HCT116 (cell line): ENCODE measurements around the gene AQP5. TPM values are rescaled to one million over a fixed set of nuclear protein-coding genes. Genes with fewer than 3 reads are reported as not detected.

Experiments
- ATAC-seq: fragments of 200-7000 bp; cut with Tn5 transposase; 2 replicates; pipeline ENCODE4 v1.9.1; 2020; ENCODE audit warnings: mild to moderate bottlenecking, moderate library complexity
- BruUV-seq: library from RNA; stranded (reverse); fragments of 400-500 nt; replicated peaks from 2 replicates; lab custom pipeline; 2021; lab: Mats Ljungman, UMichigan
- CTCF ChIA-PET: fragments of 300-600 bp; sonication (Branson Sonifier 250); formaldehyde crosslinking; loops from one replicate; lab custom pipeline; 2021; ENCODE audit warnings: antibody characterized with exemption; lab: Charles Lee
- POLR2A ChIA-PET: fragments of 300-600, 350-600 bp; sonication (Branson Sonifier 250); formaldehyde crosslinking; loops from one replicate; lab custom pipeline; 2021; ENCODE audit warnings: antibody characterized with exemption; lab: Charles Lee
- RAD21 ChIA-PET, 2 experiments: fragments of 300-600 bp; sonication (Branson Sonifier 250); formaldehyde crosslinking; loops; one replicate each; lab custom pipeline; 2023; ENCODE audit warnings: low total read pairs in 2 of 2; ENCODE audit not compliant: uncharacterized antibody in 2 of 2, unreplicated experiment in 2 of 2, low non-redundant PET in 1 of 2; lab: Charles Lee
- DNase-seq: peaks from one replicate; pipeline ENCODE4 v3.0.0-alpha.2; 2010; ENCODE audit warnings: low read depth, low spot score
- H2AFZ ChIP-seq: fragments of 200-600 bp; shearing (Covaris generic), sonication (generic); 2 replicates; pipeline ENCODE4 v1.6.1; 2017; ENCODE audit warnings: low read depth, mixed run types, mixed read lengths, antibody characterized with exemption, low read length; ENCODE audit not compliant: poor library complexity, severe bottlenecking
- H3K27ac ChIP-seq: 2 replicates; pipeline ENCODE4 v1.5.1; 2012; ENCODE audit warnings: low read depth, low read length
- H3K27me3 ChIP-seq: fragments of 200-600 bp; sonication (generic); 2 replicates; pipeline ENCODE4 v1.6.1; 2016; ENCODE audit warnings: mixed run types, low read length, mixed read lengths; ENCODE audit not compliant: insufficient read depth
- H3K36me3 ChIP-seq, 2 experiments: fragments of 200-500 bp in 1 of 2; fragments of 200-600 bp in 1 of 2; sonication (Bioruptor generic) in 1 of 2; sonication (generic) in 1 of 2; 2 replicates each; pipeline versions ENCODE4 v1.5.1 to v1.6.1; 2014 to 2016; ENCODE audit warnings: low read length in 2 of 2, inconsistent platforms in 1 of 2, mixed read lengths in 1 of 2, mixed run types in 1 of 2; ENCODE audit not compliant: insufficient read depth in 2 of 2, control insufficient read depth in 1 of 2
- H3K4me1 ChIP-seq, 2 experiments: fragments of 200-600 bp in 1 of 2; sonication (generic) in 1 of 2; 2 replicates each; pipeline versions ENCODE4 v1.5.1 to v1.6.1; 2012 to 2017; ENCODE audit warnings: low read length in 2 of 2, inconsistent platforms in 1 of 2, mild to moderate bottlenecking in 1 of 2, mixed read lengths in 1 of 2, mixed run types in 1 of 2, moderate library complexity in 1 of 2; ENCODE audit not compliant: insufficient read depth in 2 of 2, control insufficient read depth in 1 of 2
- H3K4me2 ChIP-seq: fragments of 200-600 bp; sonication (generic); 2 replicates; pipeline ENCODE4 v1.6.1; 2017; ENCODE audit warnings: mixed run types, low read length, mixed read lengths
- H3K4me3 ChIP-seq, 2 experiments: fragments of 200-600 bp in 1 of 2; sonication (generic) in 1 of 2; replicated peaks in 1 of 2; 2 replicates each; pipeline ENCODE4 v1.5.1; 2011 to 2016; ENCODE audit warnings: low read length in 2 of 2, control low read depth in 1 of 2, low read depth in 1 of 2, mild to moderate bottlenecking in 1 of 2, mixed read lengths in 1 of 2, mixed run types in 1 of 2
- H3K79me2 ChIP-seq: fragments of 200-600 bp; sonication (generic); 2 replicates; pipeline ENCODE4 v1.6.1; 2017; ENCODE audit warnings: mild to moderate bottlenecking, mixed run types, low read length, moderate library complexity, mixed read lengths; ENCODE audit not compliant: insufficient read depth
- H3K9ac ChIP-seq: fragments of 200-600 bp; sonication (generic); 2 replicates; pipeline ENCODE4 v1.6.1; 2016; ENCODE audit warnings: low read length, mixed read lengths
- H3K9me2 ChIP-seq: fragments of 200-600 bp; sonication (generic), shearing (Covaris generic); 2 replicates; pipeline ENCODE4 v1.6.1; 2017; ENCODE audit warnings: mixed run types, mild to moderate bottlenecking, moderate library complexity; ENCODE audit not compliant: insufficient read depth
- H3K9me3 ChIP-seq, 2 experiments: fragments of 200-500 bp in 1 of 2; fragments of 200-600 bp in 1 of 2; sonication (Bioruptor generic) in 1 of 2; sonication (generic) in 1 of 2; 2 replicates each; pipeline ENCODE4 v1.6.1; 2014 to 2017; ENCODE audit warnings: low read length in 2 of 2, mixed read lengths in 2 of 2, inconsistent platforms in 1 of 2, low read depth in 1 of 2, mild to moderate bottlenecking in 1 of 2, mixed run types in 1 of 2, moderate library complexity in 1 of 2; ENCODE audit not compliant: control insufficient read depth in 1 of 2, insufficient read depth in 1 of 2
- H4K20me1 ChIP-seq: fragments of 200-600 bp; sonication (generic), shearing (Covaris generic); 2 replicates; pipeline ENCODE4 v1.6.1; 2017; ENCODE audit warnings: mixed run types, mild to moderate bottlenecking, moderate library complexity; ENCODE audit not compliant: insufficient read depth
- EGR1 ChIP-seq: IDR thresholded peaks from 2 replicates; pipeline ENCODE4 v1.6.1; 2012; ENCODE audit warnings: low read depth
- ELF1 ChIP-seq: IDR thresholded peaks from 2 replicates; pipeline ENCODE4 v1.6.1; 2012; ENCODE audit warnings: low read depth, borderline replicate concordance
- FOSL1 ChIP-seq: IDR thresholded peaks from 2 replicates; pipeline ENCODE4 v1.6.1; 2012; ENCODE audit warnings: low read depth
- MAX ChIP-seq: IDR thresholded peaks from 2 replicates; pipeline ENCODE4 v1.6.1; 2012
- POLR2A ChIP-seq: IDR thresholded peaks from 2 replicates; pipeline ENCODE4 v1.7.0; 2011; ENCODE audit warnings: borderline replicate concordance; ENCODE audit not compliant: insufficient read depth, insufficient read length; ENCODE audit errors: extremely low read depth
- SIN3A ChIP-seq: IDR thresholded peaks from 2 replicates; pipeline ENCODE4 v1.6.1; 2012; ENCODE audit warnings: low read depth
- YY1 ChIP-seq: IDR thresholded peaks from 2 replicates; pipeline ENCODE4 v1.6.1; 2011; ENCODE audit warnings: low read length, low read depth, moderate library complexity, mild to moderate bottlenecking; ENCODE audit not compliant: insufficient replicate concordance; ENCODE audit errors: extremely low read depth
- ZBTB33 ChIP-seq: IDR thresholded peaks from 2 replicates; pipeline ENCODE4 v1.6.1; 2011; ENCODE audit warnings: mild to moderate bottlenecking, low read length, moderate library complexity; ENCODE audit not compliant: insufficient replicate concordance; ENCODE audit errors: extremely low read depth
- intact Hi-C: fragments of 100-400 bp; cut with micrococcal nuclease; formaldehyde crosslinking; loops from 2 replicates; pipeline ENCODE4 v1.10.0; 2022
- total RNA-seq: library from RNA; stranded (reverse); gene quantifications from one replicate; pipeline ENCODE4 v1.2.1, GENCODE V29; 2021; ENCODE audit not compliant: unreplicated experiment

AQP5 gene
- total RNA-seq, 1 experiment from 2014 or later: not detected

- no peak for TF ChIP-seq YY1
- TF ChIP-seq, all 23 proteins: peak for 0
Observed at GRCh38 chr12:49990273-49990672, 28.6 kb downstream of the AQP5 start (continued).

GRCh38 chr12:49998453-49998852 is 36.8 kb downstream of the AQP5 start:
- Histone ChIP-seq H3K27ac (no peak overlapping the region), H4K20me1 (peaks cover 5% of the 10 kb centered on the region; the same call in 1 of the 2 replicates), H3K36me3 (peaks cover 69 to 73% of the 10 kb centered on the region in 2 experiments), H2AFZ (no peak overlapping the region), H3K4me3 (no peak overlapping the region), H3K27me3 (no peaks in the 10 kb centered on the region), H3K79me2 (peaks cover 6% of the 10 kb centered on the region), H3K9me3 (no peaks in the 10 kb centered on the region), H3K4me2 (no peak overlapping the region), H3K9ac (no peak overlapping the region), H3K9me2 (no peaks in the 10 kb centered on the region), H3K4me1 (no peaks in the 10 kb centered on the region)
- RAD21 ChIA-PET: no interaction called here
- no TSS peak for BruUV-seq
- ATAC-seq: peak; percentile 63; the same call in 1 of the 2 replicates
- no peak for TF ChIP-seq POLR2A
- TF ChIP-seq SIN3A: no peak
- TF ChIP-seq EGR1: no peak
- TF ChIP-seq FOSL1: no peak
- no peak for TF ChIP-seq ELF1
- TF ChIP-seq ZBTB33: no peak
- TF ChIP-seq MAX: no peak
- intact Hi-C loops: no loop called here
- POLR2A ChIA-PET: no interaction called here
- DNase-seq: no peak
- CTCF ChIA-PET: no interaction called here
